Fibroblast of skin of left quadriceps (primary cell): Measurements from ENCODE around the gene PTER.

Experiments
- DNase-seq, 2 experiments: peaks; one replicate each; pipeline ENCODE4 v3.0.0-alpha.2; 2013; ENCODE audit warnings: low read depth in 2 of 2

Gene PTER

DNA sequence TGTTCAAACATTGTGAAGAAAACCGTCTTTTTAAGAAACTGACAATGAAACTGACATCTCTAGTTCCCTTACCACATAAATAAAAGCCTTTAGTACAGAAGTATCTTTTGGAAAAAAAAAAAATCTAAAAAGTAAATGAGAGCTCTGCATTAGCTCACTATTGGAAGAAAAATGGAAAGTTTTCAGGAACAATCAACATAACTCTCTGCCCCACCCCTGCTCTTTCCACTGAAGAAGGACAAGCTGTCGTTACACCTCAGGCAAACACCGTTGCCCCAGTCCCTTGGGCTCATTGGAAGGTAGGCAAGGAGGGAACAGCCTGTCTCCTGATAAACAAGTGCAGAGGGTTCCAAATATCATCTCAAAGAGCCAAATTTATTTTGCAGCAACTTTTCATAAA, 107.3 kb downstream of the PTER start:
- DNase-seq: no peak

- no peak for DNase-seq
Measured at GRCh38 chr10:16544591-16544990, 107.8 kb downstream of the PTER start.

DNA sequence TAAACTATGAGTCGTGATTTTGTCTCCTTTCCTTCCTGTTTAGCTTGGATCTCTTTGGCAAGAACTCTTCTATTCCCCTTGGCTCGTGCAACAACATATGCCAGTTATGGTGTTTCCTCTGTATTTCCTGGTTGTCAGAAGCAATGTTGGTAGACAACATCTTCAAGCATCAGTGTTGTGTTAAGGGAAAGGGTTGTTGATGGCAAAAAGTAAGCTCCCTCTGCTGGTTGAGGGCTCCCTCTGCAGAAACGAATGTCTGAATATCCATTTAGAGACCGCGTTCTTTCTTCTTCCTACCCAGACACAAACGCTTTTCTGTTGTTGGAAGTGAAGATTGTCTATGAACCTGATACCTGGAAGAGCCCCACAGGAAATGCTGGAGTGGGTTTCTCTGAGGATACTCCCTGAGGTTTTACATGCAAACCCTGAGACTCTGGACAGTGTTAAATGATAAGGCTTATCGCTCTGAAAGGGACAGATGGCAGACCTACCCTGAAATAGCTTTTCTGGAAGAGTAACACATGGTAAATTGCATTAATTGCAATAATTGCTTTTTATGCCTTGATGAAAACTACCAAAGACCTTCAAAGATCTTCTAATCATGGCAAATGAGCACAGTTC, 108.4 kb downstream of the PTER start:
- DNase-seq: peak in 1 of 2 experiments; percentile 5

DNA sequence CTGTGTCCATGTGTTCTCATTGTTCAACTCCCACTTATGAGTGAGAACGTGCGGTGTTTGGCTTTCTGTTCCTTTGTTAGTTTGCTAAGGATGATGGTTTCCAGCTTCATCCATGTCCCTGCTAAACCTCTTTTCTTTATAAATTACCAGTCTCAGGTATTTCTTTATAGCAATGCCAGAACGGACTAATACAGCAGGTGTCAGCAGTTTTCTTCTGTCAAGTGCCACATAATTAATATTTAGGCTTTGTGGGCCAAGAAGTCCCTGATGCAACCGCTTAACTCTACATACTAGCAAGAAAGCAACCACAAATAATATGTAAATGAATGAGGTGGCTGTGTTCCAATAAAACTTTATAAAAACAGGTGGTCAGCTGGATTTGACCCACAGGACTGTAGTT, 111.2 kb downstream of the PTER start:
- no peak for DNase-seq

- no peak for DNase-seq
Measured at GRCh38 chr10:16559236-16559773, 122.5 kb downstream of the PTER start.

DNA sequence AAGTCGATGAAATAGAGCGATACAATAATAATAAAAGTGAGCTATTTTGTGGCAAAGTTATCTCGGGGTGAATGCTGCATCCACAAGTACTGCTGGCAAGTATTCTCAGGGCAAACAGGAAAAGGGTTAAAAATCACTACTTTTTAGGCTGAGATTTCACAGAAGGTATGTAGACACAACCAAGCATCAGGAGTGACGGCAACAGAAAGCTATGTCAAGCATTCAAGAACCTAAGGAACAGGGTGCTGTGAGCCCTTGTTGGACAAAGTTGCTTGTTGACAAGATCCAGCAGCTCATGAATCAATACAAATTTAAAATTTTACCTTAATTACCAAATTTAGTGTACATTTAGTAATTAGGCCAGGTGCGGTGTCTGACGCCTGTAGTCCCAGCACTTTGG, 126.1 kb downstream of the PTER start:
- DNase-seq: no peak
